Activated CD8-positive, alpha-beta memory T cell treated with anti-CD3 and anti-CD28 coated beads, Interleukin-2, amount 10 ng/mL, durations not matched to agents 7 days and 5 days (primary cell): ENCODE data around the gene HSPH1. TPM values are rescaled to one million over a fixed set of nuclear protein-coding genes. Genes with fewer than 3 reads are reported as not detected.

Source experiments
- ATAC-seq: fragments of 150-1000 bp; cut with Tn5 transposase; one replicate; pipeline ENCODE4 v1.10.0; 2021; ENCODE audit warnings: moderate library complexity
- CTCF ChIA-PET: fragments of 350-600 bp; sonication (Branson Sonifier 250); formaldehyde crosslinking; loops from one replicate; lab custom pipeline; 2021; ENCODE audit warnings: antibody characterized with exemption; lab: Charles Lee
- DNase-seq: peaks from one replicate; pipeline ENCODE4 v3.0.0-alpha.2; 2020
- H3K27ac Mint-ChIP-seq: one replicate; pipeline ENCODE4 v1.8.0; 2021; ENCODE audit warnings: mild to moderate bottlenecking, mixed read lengths
- H3K27me3 Mint-ChIP-seq: one replicate; pipeline ENCODE4 v1.8.0; 2021; ENCODE audit warnings: mixed read lengths
- H3K36me3 Mint-ChIP-seq: one replicate; pipeline ENCODE4 v1.8.0; 2021; ENCODE audit warnings: mild to moderate bottlenecking, mixed read lengths
- H3K4me1 Mint-ChIP-seq: one replicate; pipeline ENCODE4 v1.8.0; 2021; ENCODE audit warnings: mixed read lengths
- H3K4me3 Mint-ChIP-seq: one replicate; pipeline ENCODE4 v1.8.0; 2021; ENCODE audit warnings: mild to moderate bottlenecking, moderate library complexity, mixed read lengths
- H3K9me3 Mint-ChIP-seq: one replicate; pipeline ENCODE4 v1.8.0; 2022; ENCODE audit warnings: low read depth, mixed read lengths
- total RNA-seq, 2 experiments: library from RNA; stranded (reverse); gene quantifications; one replicate each; pipeline ENCODE4 v1.2.3, GENCODE V29; 2021

HSPH1 gene
- total RNA-seq, 2 experiments from 2014 or later = 141 to 202 TPM

DNA sequence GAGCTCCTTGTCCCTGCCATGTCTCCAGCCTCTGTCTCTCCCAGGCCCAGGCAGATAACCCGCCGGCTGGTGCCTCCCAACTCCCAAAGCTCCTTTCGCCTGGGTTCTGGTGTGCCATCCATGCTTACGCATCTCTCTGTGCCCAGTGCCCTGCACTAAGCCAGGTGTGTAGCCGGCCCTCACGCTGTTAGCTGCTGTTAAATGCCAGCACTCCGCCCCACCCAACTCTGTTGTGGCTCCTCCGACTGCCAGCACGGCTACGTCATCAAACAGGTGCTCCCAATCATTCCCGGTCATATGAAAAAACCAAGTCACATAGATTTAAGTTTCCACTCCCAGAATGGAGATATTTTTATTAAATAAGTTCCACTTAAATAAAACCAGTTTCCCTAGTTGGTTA, 7.0 kb upstream of the HSPH1 start:
- H3K4me3 Mint-ChIP-seq = no peak overlapping the region
- no peak overlapping the region for H3K27ac Mint-ChIP-seq
- CTCF ChIA-PET = interaction anchor here (1.6 kb wide), 1 partner anchor 31 kb away, joined by 5 read pairs; the partner anchor contains the start of gene B3GLCT

DNA sequence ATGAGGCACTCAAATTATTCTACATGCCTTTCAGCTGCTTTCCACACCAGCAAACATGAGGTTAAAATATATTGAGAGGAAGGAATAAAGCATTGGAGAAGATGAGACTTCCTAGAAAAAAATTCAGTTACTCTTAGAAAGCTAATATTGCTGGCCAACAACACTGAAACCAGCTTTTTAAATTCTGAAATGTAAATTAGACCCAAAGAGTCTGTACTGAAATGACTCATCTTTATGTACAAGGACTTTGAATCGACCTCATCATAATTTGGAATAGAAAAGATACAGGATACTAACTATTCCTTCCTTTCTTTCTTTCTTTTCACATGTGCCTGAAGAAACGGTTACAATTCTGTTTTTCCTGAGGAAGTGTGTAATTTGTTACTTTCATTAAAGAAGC, 6.5 kb upstream of the HSPH1 start:
- ATAC-seq (no peak), DNase-seq (no peak)
- Mint-ChIP-seq H3K4me3 (no peak overlapping the region), H3K36me3 (no peaks in the 10 kb centered on the region), H3K4me1 (peaks cover 32% of the 10 kb centered on the region), H3K27ac (no peak overlapping the region), H3K9me3 (no peaks in the 10 kb centered on the region), H3K27me3 (peaks cover 8% of the 10 kb centered on the region)
- CTCF ChIA-PET = interaction anchor here (1.6 kb wide), 1 partner anchor 31 kb away, joined by 5 read pairs; the partner anchor contains the start of gene B3GLCT

More for the DNA sequence above, 7.0 kb upstream of the HSPH1 start:
- peaks cover 10% of the 10 kb centered on the region for H3K27me3 Mint-ChIP-seq
- no peaks in the 10 kb centered on the region for H3K36me3 Mint-ChIP-seq
- DNase-seq (no peak), ATAC-seq (no peak)
- peaks cover 27% of the 10 kb centered on the region for H3K4me1 Mint-ChIP-seq
- H3K9me3 Mint-ChIP-seq = no peaks in the 10 kb centered on the region

DNA sequence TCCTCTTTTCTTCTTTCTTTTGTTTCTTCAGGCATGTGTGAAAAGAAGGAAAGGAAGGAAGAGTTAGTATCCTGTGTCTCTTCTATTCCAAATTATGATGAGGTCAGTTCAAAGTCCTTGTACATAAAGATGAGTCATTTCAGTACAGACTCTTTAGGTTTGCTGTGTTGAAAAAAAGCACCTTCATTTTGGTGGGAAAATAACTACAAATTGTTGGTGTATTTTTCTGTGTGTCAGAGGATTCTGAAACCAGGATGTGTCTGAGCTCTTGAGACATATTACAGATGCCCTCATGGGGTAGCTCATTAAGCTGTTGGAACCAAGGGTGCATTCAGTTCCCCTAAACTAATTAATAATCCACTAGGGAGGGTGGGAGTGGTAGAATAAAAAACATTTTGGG, 5.8 kb upstream of the HSPH1 start:
- peak; percentile 10 for ATAC-seq
- peaks cover 37% of the 10 kb centered on the region for H3K4me1 Mint-ChIP-seq
- CTCF ChIA-PET = interaction anchor here (1.6 kb wide), 1 partner anchor 32 kb away, joined by 5 read pairs; the partner anchor contains the start of gene B3GLCT

DNA sequence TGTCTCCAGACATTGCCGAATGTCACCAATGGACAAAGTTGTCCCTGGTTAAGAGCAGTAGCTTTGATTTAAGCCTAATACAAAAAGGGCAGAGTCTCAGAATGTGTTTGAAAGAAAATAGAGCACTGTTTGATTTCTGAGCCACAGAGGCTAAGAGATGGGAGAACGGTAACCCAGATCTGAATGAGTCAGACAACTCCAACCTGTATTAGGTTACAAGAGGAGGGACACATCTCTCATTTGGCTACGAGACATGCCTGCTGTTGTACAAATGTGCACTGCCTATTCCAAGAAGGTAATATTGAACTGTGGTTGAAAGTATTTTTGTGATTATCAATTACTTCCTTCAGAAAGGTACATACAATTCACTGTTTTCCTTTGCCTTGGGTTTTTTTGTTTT, 4.9 kb upstream of the HSPH1 start:
- Mint-ChIP-seq H3K4me3 (no peak overlapping the region), H3K27ac (no peak overlapping the region), H3K9me3 (no peaks in the 10 kb centered on the region), H3K36me3 (no peaks in the 10 kb centered on the region), H3K27me3 (no peaks in the 10 kb centered on the region), H3K4me1 (peaks cover 37% of the 10 kb centered on the region)
- no peak for DNase-seq
- CTCF ChIA-PET = no interaction called here
- no peak for ATAC-seq

More for the DNA sequence above, 5.8 kb upstream of the HSPH1 start:
- DNase-seq = no peak
- no peak overlapping the region for H3K27ac Mint-ChIP-seq
- no peak overlapping the region for H3K4me3 Mint-ChIP-seq
- H3K36me3 Mint-ChIP-seq = no peaks in the 10 kb centered on the region
- H3K9me3 Mint-ChIP-seq = no peaks in the 10 kb centered on the region
- H3K27me3 Mint-ChIP-seq = peaks cover 2% of the 10 kb centered on the region

DNA sequence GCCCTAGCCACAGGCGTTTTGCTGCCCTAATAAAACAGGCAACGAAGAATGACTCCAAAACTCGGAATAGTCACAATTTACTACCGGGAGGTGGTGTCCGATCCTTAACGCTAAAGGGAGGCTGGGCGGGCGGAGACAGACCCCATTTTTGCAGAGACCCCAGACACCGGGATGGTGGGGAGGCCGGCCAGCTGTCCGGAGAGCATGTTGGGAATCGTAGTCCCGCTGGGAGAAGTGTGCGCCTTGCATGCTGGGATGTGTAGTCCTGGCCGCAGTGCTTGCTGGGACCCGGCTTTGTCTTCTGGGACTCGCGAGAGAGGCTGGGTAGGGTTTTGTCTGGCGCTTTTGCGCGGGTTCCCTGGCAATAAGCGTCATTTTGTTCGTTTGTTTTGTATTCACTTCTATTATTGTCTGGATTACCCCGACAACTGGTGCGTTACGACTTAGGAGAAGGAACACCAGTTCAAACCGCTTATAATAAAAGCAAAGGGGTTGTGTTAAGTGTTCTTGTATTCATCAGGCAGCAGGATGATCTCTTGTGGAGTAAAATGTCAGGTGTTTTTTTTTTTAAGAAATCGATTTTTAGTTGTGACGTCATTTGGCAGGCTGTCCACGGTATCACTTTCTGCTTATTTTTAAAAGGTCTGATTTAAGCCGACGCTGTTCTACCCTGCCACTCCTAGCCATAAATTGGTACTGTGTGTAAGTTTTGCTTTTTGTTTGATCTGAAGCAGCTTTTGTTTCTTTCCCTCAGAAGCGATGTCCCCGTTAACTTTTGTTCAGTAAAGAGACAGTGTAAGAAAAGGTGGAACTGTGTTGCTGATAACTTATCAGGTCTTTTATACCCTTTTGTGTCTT, 676 bp upstream of the HSPH1 start:
- CTCF ChIA-PET = interaction anchor here (1.1 to 2.5 kb wide), 3 partner anchors 38 to 118 kb away, joined by 3 to 11 read pairs (median 3); partner anchors contain the start of gene B3GLCT
- ATAC-seq (peak; percentile 85), DNase-seq (peak; percentile 99)
- Mint-ChIP-seq H3K36me3 (peaks cover 16% of the 10 kb centered on the region), H3K9me3 (no peaks in the 10 kb centered on the region), H3K4me1 (peaks cover 38% of the 10 kb centered on the region), H3K27ac (peak overlapping the region; percentile 99), H3K4me3 (peak overlapping the region; percentile 90), H3K27me3 (no peaks in the 10 kb centered on the region)

DNA sequence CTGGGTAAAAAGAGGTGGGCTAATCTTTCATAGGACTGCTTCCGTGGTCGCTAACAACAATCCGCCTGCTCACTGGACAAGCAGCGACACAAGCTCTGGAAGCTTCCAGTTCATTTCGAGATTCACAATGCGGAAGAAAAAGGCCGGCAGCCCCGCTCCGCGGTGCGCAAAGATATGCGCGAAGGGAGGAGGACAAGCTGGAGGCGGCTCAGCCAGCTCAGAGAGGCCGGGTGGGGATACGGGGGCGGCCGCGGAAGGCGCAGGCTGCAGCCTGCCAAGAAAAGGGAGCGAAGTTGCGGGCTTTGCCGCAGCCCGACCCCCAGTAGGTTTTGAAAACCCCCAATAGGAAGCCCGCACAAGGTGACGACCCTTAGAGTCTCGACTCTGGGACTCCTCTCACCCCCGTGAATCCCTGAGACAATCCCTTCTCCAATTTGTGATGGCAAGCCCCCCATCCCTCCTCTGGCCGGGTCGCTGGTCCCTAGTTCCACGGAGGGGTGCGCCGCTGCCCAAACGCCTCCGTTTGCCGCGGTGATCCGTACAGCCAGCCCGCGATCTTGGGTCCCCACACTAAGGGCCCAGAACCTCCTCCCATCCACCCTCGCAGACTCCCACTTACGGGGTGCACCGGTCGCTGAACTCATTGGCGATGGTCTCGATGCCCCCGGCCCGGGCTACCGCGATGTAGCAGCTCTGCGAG, 697 bp downstream of the HSPH1 start:
- peak overlapping the region; percentile 90 for H3K4me3 Mint-ChIP-seq
- H3K4me1 Mint-ChIP-seq = peaks cover 43% of the 10 kb centered on the region
- ATAC-seq = peak; percentile 21
- H3K27me3 Mint-ChIP-seq = no peaks in the 10 kb centered on the region
- peaks cover 22% of the 10 kb centered on the region for H3K36me3 Mint-ChIP-seq
- no peaks in the 10 kb centered on the region for H3K9me3 Mint-ChIP-seq
- peak overlapping the region; percentile 99 for H3K27ac Mint-ChIP-seq
- peak; percentile 87 for DNase-seq
- CTCF ChIA-PET = interaction anchor here (0.9 to 3.0 kb wide), 6 partner anchors 11 to 117 kb away, joined by 3 to 16 read pairs (median 4); no protein-coding TSS in a partner anchor

DNA sequence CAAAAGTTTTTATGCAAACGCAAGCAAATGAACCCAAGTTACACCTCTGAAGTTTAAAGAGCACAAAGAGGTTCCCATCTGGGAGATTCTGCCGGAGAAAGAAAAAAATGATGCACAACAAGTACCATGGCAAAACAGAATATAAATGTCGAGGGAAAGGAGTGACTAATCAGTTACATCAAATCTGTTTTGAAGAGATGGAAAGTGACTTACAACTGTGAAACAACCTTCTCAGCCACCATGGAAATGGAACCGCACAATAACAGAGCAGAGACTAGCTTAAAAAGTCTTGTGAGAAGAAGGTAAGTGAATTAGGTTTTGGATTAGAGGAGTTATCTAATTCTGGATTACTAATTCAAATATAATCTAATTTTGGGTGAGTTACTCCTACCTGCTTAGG, 2.4 kb downstream of the HSPH1 start:
- peaks cover 49% of the 10 kb centered on the region for H3K4me1 Mint-ChIP-seq
- peak overlapping the region; percentile 90 for H3K4me3 Mint-ChIP-seq
- no peaks in the 10 kb centered on the region for H3K27me3 Mint-ChIP-seq
- CTCF ChIA-PET = interaction anchor here (1.9 to 3.0 kb wide), 3 partner anchors 9 to 115 kb away, joined by 4 to 16 read pairs (median 13); no protein-coding TSS in a partner anchor
- peaks cover 34% of the 10 kb centered on the region for H3K36me3 Mint-ChIP-seq
- DNase-seq (no peak), ATAC-seq (no peak)
- no peaks in the 10 kb centered on the region for H3K9me3 Mint-ChIP-seq
- peak overlapping the region; percentile 99 for H3K27ac Mint-ChIP-seq

DNA sequence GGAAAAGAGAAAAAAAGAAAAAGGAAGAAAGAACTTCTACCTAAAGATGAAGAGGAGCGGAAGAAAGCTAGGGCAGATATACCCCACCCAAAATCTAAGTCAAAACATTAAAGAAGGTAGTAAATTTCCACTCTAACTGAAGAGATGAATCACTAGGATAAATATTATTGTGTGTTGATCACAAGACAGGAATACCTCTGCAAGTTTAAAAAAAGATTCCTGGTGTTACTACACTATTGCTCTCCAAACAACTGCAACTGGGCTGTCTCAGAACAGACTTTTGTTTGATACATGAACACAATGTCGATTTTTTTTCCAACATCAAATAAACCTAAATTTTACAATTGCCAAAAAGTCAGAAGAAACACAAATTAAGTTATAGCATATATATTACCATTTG, 6.8 kb downstream of the HSPH1 start:
- ATAC-seq = no peak
- H3K4me3 Mint-ChIP-seq = no peak overlapping the region
- no peak overlapping the region for H3K27ac Mint-ChIP-seq
- H3K36me3 Mint-ChIP-seq = peaks cover 62% of the 10 kb centered on the region
- no peaks in the 10 kb centered on the region for H3K9me3 Mint-ChIP-seq
- H3K4me1 Mint-ChIP-seq = peaks cover 58% of the 10 kb centered on the region
- CTCF ChIA-PET = no interaction called here
- DNase-seq = no peak
- H3K27me3 Mint-ChIP-seq = no peaks in the 10 kb centered on the region

DNA sequence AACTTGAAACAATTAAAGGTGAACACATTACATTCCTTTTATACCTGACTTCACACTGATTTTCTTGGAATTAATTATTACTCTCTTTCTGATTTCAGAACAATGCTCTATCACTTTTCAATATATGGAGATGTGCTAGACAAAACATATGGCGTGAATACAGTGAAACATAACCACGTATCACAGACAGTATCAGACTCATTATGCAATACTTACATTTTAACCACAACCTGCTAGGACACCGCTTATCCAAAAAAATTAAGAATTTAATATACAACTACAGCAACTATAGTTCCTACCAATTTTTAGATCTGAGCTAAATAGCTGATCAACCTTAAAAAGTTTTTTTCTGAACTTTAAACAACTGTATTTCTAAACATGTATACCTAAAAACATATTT, 9.9 kb downstream of the HSPH1 start:
- Mint-ChIP-seq H3K36me3 (peaks cover 72% of the 10 kb centered on the region), H3K27me3 (no peaks in the 10 kb centered on the region), H3K4me3 (no peak overlapping the region), H3K4me1 (peaks cover 39% of the 10 kb centered on the region), H3K9me3 (no peaks in the 10 kb centered on the region), H3K27ac (no peak overlapping the region)
- ATAC-seq (no peak), DNase-seq (no peak)
- CTCF ChIA-PET = interaction anchor here (4.1 kb wide), 1 partner anchor 9 kb away, joined by 13 read pairs; no protein-coding TSS in a partner anchor

DNA sequence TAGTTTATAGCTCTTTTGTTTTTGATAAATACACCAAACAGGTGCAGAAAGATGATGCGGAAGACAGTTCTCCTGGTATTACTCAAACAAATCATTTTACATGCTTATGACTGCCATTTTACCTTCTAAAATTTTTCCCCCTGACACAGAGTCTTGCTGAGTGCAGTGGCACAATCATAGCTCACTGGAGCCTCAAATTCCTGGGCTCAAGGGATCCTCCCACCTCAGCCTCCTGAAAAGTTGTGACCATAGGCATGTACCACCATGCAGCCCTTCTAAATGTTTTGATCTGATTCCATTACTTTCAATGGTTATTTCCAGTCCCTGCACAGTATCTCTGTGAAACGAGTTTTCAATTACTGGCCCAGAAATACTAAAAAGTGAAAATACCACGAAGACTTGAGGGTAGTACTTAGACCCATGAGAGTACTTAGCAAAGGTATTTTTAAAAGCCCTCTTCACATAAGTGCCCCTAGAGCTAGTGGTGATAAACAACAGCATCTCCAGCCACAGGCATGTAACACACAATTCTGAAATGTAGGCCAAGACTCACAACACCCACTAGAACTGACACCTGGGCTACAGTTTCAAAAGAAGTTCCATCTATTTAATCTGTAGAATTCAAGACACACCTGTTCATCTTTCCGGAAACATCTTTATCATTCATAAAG, 11.3 kb downstream of the HSPH1 start:
- H3K4me1 Mint-ChIP-seq = peaks cover 35% of the 10 kb centered on the region
- H3K4me3 Mint-ChIP-seq = no peak overlapping the region
- DNase-seq (no peak), ATAC-seq (no peak)
- peaks cover 75% of the 10 kb centered on the region for H3K36me3 Mint-ChIP-seq
- no peaks in the 10 kb centered on the region for H3K27me3 Mint-ChIP-seq
- no peak overlapping the region for H3K27ac Mint-ChIP-seq
- CTCF ChIA-PET = interaction anchor here (1.2 to 4.1 kb wide), 2 partner anchors 10 to 49 kb away, joined by 3 to 13 read pairs; partner anchors contain the start of gene B3GLCT
- H3K9me3 Mint-ChIP-seq = no peaks in the 10 kb centered on the region

DNA sequence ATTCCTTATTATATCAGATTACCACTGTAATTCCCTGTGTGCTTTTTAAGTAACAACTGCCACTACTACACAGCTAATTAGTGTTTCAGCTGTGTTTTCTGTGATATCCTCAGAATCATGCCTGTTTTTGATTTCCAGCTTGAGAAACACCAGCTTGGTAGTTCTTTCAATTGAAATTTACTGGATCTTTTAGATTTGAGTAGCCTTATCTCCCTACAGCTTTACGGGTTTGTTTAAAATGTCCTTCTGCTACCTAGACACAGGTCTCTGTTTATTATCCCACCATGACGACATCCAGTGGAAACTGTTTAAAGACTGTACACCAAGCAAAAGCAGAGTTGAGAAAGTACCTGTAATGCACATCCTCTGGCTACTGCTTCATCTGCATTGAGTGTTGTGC, 12.1 kb downstream of the HSPH1 start:
- Mint-ChIP-seq H3K9me3 (no peaks in the 10 kb centered on the region), H3K36me3 (peaks cover 78% of the 10 kb centered on the region), H3K27me3 (no peaks in the 10 kb centered on the region), H3K4me1 (peaks cover 39% of the 10 kb centered on the region), H3K27ac (no peak overlapping the region), H3K4me3 (no peak overlapping the region)
- ATAC-seq (no peak), DNase-seq (no peak)
- CTCF ChIA-PET = interaction anchor here (4.1 kb wide), 1 partner anchor 11 kb away, joined by 13 read pairs; no protein-coding TSS in a partner anchor

DNA sequence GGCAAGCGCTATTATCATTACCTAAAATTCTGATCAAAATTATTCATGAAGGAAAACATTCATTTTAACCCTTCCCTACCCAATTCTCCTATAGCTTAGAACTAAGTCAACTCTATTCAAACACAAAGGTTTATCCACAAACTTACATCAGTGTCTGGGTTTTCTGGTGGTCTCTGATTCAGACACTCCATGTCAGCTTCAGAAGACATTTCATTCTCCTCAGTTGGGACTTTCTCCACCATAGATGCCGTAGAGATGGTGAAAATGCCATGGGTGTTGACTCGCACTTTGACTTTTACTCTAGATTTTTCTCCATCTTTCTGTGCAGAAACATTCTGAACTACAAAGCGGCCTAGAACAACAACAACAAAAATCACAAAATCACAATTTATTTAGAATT, 16.3 kb downstream of the HSPH1 start:
- Mint-ChIP-seq H3K27ac (no peak overlapping the region), H3K36me3 (peaks cover 80% of the 10 kb centered on the region), H3K9me3 (no peaks in the 10 kb centered on the region), H3K4me1 (peaks cover 28% of the 10 kb centered on the region), H3K4me3 (no peak overlapping the region), H3K27me3 (no peaks in the 10 kb centered on the region)
- ATAC-seq = no peak
- no peak for DNase-seq
- CTCF ChIA-PET = interaction anchor here (0.8 to 2.0 kb wide), 2 partner anchors 15 to 44 kb away, joined by 3 to 5 read pairs; no protein-coding TSS in a partner anchor
